ENCODE data around the gene OR1F1. TPM values are rescaled to one million over a fixed set of nuclear protein-coding genes. Genes with fewer than 3 reads are reported as not detected.
"Not testable (repeated sequence)": the region's sequence is repeated elsewhere in the genome, so short reads cannot be mapped to it uniquely, and the experiment has no call there.

OR1F1 gene
- polyA plus RNA-seq, 1 donor: not detected

- no peak for DNase-seq
These were observed 13.9 kb upstream of the OR1F1 start for GRCh38 chr16:3173892-3174617.

GRCh38 chr16:3174618-3175148, 13.3 kb upstream of the OR1F1 start:
- no peak for DNase-seq

GRCh38 chr16:3175157-3176093, 12.6 kb upstream of the OR1F1 start:
- no peak for DNase-seq

- DNase-seq: no peak
These were observed 8.4 kb upstream of the OR1F1 start for GRCh38 chr16:3179651-3180050.

- no peak for DNase-seq
These were observed 7.5 kb upstream of the OR1F1 start for GRCh38 chr16:3180445-3180878.

GRCh38 chr16:3182293-3182607, 5.8 kb upstream of the OR1F1 start:
- not testable (repeated sequence) for DNase-seq

GRCh38 chr16:3182608-3183444, 5.2 kb upstream of the OR1F1 start:
- no peak for DNase-seq

- no peak for DNase-seq
These were observed 4.4 kb upstream of the OR1F1 start for GRCh38 chr16:3183445-3184139.

GRCh38 chr16:3186946-3187690, 886 bp upstream of the OR1F1 start:
- DNase-seq: no peak

GRCh38 chr16:3188675-3188924, 596 bp downstream of the OR1F1 start:
- no peak for DNase-seq

GRCh38 chr16:3188925-3189825, 1.2 kb downstream of the OR1F1 start:
- no peak for DNase-seq

GRCh38 chr16:3189869-3190268, 1.9 kb downstream of the OR1F1 start:
- DNase-seq: no peak

- DNase-seq: no peak
These were observed 2.9 kb downstream of the OR1F1 start for GRCh38 chr16:3190949-3191353.

- no peak for DNase-seq
These were observed 4.5 kb downstream of the OR1F1 start for GRCh38 chr16:3192476-3193019.

- no peak for DNase-seq
These were observed 5.5 kb downstream of the OR1F1 start for GRCh38 chr16:3193221-3194212.

GRCh38 chr16:3194792-3195191, 6.8 kb downstream of the OR1F1 start:
- no peak for DNase-seq

GRCh38 chr16:3195975-3196374, 8.0 kb downstream of the OR1F1 start:
- no peak for DNase-seq

- DNase-seq: not testable (repeated sequence)
These were observed 9.8 kb downstream of the OR1F1 start for GRCh38 chr16:3197694-3198333.

Data from left kidney (tissue), 2 donors.